Measurements from ENCODE around the gene RAP2C.
"Not testable (repeated sequence)": the region's sequence is repeated elsewhere in the genome, so short reads cannot be mapped to it uniquely, and the experiment has no call there.

Gene RAP2C

DNA sequence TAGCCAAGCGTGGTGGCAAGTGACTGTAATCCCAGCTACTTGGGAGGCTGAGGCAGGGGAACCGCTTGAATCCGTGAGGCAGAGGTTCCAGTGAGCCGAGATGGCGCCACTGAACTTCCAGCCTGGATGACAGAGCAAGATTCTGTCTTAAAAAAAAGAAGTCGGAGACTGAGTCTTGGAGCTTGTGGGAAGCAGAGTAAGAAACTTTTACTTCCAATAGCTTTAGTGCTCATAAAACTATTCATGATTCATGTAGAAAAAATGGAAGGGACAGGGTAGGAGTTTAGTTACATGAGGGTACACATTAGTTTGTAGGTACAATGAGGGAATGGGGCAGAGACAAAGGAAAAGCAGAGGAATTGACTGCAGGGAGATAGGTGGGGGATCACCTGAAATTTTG is 19.3 kb downstream of the RAP2C start:
- no peak for DNase-seq (ENCODE audit: low read depth, low spot score)

DNA sequence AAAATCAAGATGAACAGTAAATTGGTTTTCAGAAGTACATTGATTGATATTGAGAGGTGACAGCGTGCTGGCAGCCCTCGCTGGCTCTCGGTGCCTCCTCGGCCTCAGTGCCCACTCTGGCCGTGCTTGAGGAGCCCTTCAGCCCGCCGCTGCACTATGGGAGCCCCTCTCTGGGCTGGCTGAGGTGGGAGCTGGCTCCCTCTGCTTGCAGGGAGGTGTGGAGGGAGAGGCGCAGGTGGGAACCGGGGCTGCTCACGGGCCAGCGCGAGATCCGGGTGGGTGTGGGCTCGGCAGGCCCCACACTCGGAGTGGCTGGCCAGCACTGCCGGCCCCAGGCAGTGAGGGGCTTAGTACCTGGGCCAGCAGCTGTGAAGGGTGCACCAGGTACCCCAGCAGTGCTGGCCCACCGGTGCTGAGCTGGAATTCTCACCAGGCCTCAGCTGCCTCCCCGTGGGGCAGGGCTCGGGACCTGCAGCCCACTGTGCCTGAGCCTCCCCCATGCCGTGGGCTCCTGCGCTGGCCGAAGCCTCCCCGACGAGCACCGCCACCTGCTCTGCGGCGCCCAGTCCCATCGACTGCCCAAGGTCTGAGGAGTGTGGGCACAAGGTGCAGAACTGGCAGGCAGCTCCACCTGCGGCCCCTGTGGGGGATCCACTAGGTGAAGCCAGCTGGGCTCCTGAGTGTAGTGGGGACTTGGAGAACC is 25.2 kb downstream of the RAP2C start:
- DNase-seq (ENCODE audit: low read depth, low spot score), result no peak

DNA sequence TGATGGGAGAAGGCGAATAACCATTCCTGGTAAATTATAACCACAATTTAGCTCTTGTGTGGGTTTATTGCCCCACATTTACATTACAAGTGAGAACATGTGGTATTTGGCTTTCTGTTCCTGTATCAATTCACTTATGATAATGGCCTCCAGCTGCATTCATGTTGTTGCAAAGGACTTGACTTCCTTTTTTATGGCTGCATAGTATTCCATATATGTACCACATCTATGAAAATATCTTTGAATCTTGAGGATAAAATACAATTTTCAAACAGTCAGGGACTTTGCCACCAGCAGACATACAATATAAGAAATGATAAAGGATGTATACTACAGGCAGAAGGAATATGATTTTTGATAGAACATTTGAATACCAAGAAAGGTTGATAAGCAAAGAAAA is 27.3 kb downstream of the RAP2C start:
- DNase-seq (ENCODE audit: low read depth, low spot score), result no peak

DNA sequence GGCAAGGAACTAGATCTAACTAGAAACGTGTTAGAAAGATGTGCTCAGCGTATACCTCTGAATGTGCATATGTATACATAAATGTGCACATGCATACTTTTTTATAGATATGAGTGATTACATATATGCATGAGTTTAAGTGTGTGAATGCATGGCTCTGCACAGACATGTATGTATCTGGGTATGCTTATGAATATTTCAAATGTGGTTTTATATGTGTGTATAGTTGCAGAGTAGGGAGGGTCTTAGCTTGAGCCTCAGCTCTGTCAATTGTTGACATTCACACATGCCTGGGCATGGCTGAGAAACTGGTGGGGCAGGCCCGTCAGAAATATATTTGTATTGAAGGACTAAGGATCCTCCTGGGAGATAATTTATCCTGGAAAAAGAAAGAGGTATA is 31.1 kb downstream of the RAP2C start:
- DNase-seq (ENCODE audit: low read depth, low spot score), result no peak

DNA sequence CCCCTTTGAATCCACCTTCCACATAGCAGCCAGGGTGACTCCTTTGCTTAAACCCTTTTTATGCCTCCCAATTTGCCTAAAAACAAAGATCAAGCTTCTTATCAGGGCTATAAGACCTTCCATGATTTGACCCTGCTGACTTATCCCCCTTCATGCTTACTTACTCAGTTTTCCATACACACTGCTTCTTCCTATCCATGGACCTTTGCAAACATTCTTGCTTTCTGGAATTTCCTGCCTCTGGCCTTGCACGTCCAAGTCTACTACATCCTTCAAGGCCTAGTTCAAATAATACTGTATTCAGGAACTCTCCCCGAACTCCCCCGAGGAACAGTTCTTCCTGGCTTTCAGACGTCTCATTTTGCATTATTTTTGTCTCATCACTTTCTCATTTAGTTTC is 31.8 kb downstream of the RAP2C start:
- no peak for DNase-seq (ENCODE audit: low read depth, low spot score)

GRCh38 chrX:132184871-132185270 is 34.4 kb downstream of the RAP2C start:
- no peak for DNase-seq (ENCODE audit: low read depth, low spot score)

GRCh38 chrX:132181364-132181763 is 37.9 kb downstream of the RAP2C start:
- DNase-seq (ENCODE audit: low read depth, low spot score), result no peak

DNA sequence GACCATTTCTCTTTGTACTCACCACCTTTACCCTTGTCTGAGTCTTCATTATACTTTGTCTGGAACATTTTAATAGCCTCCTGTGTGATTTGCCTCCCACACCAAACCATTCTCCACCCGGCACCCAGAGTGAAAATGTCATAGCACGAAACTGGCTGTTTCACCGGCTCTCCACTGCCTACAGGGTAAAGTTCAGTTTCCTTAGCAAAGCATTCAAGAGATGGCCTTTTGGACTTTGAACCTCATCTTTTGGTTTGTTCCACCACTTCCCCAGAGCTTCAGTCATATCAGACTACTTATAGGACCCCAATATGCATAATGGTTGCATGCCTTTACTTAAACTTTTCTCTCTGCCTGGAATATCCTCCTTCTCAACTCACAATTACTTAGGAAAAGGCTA is 38.3 kb downstream of the RAP2C start:
- DNase-seq (ENCODE audit: low read depth, low spot score), result no peak

DNA sequence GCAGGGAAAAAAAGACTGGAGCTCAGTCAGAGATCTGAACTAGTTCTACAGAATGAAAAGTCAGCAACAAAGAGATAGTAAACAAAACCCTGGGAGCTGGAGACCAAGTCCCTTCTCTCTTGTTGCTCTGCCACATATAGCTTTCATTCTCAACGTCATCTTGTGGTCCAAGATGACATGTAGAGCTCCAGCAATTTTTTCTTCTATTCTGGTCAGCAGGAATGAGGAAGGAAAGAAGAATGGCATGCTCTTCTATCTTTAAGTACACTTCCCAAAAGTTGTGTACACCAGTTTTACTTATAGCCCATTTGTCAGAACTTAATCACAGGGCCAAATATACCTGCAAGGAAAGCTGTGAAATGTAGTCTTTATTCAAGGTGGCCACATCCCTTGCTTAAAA is 45.6 kb downstream of the RAP2C start:
- DNase-seq (ENCODE audit: low read depth, low spot score), result no peak

DNA sequence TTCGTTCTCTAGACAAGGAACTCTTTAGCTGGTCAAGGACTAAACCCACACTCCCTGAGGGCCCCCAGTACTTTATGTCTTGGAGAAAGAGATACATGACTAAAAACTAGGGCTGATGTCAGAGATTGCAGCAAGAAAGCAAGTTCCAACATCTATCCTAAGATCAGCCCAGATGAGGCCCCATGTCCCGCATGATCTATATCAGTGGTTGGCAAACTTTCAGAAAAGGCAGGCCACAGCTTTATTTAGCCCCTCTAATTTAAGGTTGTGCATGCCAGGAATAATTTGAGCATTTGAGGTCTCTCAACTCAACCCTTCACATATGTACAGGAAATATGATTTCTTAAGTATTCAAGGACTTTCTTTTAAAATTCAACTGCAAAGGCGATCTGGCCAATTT is 47.4 kb downstream of the RAP2C start:
- no peak for DNase-seq (ENCODE audit: low read depth, low spot score)

DNA sequence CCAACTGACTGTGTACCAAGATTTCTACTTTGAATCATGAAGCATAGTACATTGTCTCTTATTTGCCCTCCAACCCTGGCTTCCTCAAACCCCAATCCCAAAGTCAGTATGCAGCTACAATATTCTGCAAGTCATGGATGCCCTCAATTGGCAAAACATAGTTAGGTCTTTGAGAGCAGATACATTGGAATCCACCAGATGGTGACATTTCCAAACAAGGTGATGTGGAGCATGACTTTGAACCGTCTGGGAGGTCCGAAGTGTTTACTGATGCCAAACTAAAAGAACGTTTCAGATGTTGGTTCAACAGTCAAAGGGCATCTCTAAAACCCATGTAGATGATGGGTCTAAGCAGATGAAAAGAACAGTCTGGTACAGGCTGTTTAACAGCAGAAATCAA is 47.8 kb downstream of the RAP2C start:
- DNase-seq (ENCODE audit: low read depth, low spot score), result no peak

GRCh38 chrX:132169554-132169953 is 49.7 kb downstream of the RAP2C start:
- DNase-seq (ENCODE audit: low read depth, low spot score), result no peak

- no peak for DNase-seq (ENCODE audit: low read depth, low spot score)
Measured at GRCh38 chrX:132165651-132166050, 53.6 kb downstream of the RAP2C start.

GRCh38 chrX:132165005-132165404 is 54.2 kb downstream of the RAP2C start:
- DNase-seq (ENCODE audit: low read depth, low spot score), result no peak

GRCh38 chrX:132163094-132163493 is 56.2 kb downstream of the RAP2C start:
- DNase-seq (ENCODE audit: low read depth, low spot score), result not testable (repeated sequence)

- no peak for DNase-seq (ENCODE audit: low read depth, low spot score)
Measured at GRCh38 chrX:132153166-132153565, 66.1 kb downstream of the RAP2C start.
